PC-9 (cell line): ENCODE data around the gene LIPH.

Experiments used
- EZH2 ChIP-seq: fragments of 200-600 bp; sonication (generic); IDR thresholded peaks from 2 replicates; pipeline ENCODE4 v1.8.0; 2017; ENCODE audit warnings: antibody characterized with exemption, low read depth
- TF ChIP-seq, protein P1 (sequence below): fragments of 200-600 bp; sonication (generic); conservative IDR thresholded peaks from 2 replicates; pipeline ENCODE4 v1.6.1; 2017; ENCODE audit warnings: mixed run types, antibody characterized with exemption, mild to moderate bottlenecking, moderate library complexity

DNA sequence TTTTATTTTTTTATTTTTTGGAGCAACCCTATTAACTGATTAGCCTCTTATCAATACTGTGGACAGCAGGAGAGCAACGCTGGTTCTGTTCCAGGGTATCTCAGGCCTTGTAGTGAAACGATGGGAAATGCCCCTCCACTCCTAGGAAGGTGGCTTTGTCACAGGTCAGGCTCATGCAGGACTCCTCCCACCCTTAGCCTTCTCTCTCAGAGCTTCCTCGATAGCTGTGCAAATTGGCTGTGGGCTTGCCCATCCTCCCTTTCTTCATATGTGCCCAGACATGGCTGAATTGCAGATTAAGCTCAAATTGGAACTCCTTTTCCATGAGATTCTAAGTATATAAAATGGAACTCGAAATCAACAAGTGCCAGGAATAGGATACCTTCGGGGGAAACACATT, 92.1 kb downstream of the LIPH start:
- no peak for TF ChIP-seq EZH2
- TF ChIP-seq, protein P1, sequence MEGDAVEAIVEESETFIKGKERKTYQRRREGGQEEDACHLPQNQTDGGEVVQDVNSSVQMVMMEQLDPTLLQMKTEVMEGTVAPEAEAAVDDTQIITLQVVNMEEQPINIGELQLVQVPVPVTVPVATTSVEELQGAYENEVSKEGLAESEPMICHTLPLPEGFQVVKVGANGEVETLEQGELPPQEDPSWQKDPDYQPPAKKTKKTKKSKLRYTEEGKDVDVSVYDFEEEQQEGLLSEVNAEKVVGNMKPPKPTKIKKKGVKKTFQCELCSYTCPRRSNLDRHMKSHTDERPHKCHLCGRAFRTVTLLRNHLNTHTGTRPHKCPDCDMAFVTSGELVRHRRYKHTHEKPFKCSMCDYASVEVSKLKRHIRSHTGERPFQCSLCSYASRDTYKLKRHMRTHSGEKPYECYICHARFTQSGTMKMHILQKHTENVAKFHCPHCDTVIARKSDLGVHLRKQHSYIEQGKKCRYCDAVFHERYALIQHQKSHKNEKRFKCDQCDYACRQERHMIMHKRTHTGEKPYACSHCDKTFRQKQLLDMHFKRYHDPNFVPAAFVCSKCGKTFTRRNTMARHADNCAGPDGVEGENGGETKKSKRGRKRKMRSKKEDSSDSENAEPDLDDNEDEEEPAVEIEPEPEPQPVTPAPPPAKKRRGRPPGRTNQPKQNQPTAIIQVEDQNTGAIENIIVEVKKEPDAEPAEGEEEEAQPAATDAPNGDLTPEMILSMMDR, result no peak
